ENCODE measurements around the gene ADAM19.

ADAM19 gene

DNA sequence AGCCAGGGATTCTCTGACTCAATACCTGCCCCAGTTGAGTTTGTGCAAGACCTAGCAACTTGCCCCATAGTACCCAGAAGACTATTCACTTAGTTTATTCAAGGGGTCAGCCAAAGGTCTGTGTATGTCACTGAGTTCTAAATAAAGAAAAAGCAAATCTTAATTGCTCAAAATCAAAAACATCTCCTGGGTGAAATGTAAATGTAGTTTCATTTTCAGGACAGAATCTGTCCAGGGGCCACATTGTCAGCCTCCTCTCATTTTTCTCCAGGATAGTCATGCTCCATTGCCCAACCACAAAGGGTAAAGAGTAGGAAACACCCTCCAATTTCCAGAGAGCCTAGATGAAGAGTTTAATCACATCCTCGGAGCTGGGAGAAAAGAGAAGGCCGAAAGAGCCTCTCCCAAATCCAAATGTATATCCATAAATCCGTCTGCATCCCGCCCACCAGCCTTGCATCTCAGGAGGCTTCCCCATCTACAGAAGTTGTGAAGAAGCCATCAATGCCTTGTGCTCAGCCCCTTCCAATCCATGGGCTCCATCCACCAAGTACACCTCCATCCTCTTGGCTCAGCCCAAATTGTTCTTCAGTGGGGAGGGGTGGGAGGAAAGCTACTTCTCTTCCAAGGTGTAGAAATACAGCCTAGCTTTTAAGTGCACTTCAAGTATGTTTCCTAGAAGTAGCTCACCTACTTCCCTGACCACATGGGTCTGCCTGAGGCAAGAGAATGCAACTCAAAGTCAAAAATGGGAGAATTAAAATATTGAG is 26.9 kb downstream of the ADAM19 start:
- H3K9ac ChIP-seq (ENCODE audit: low read length), result peak overlapping the region; percentile 46
- no peaks in the 10 kb centered on the region for H3K36me3 ChIP-seq (ENCODE audit: control insufficient read depth, insufficient read depth, low read length, severe bottlenecking)
- peak overlapping the region; percentile 64 for H3K4me3 ChIP-seq (ENCODE audit: low read length)
- peaks cover 50% of the 10 kb centered on the region for H3K4me1 ChIP-seq (ENCODE audit: control insufficient read depth, insufficient read depth, low read length)
- no peaks in the 10 kb centered on the region for H3K27me3 ChIP-seq (replicated peaks; ENCODE audit: control insufficient read depth, insufficient read depth, low read length)
- DNase-seq (ENCODE audit: low read depth), result peak; percentile 90
- H3K9me3 ChIP-seq (ENCODE audit: control insufficient read depth, low read length), result no peaks in the 10 kb centered on the region

DNA sequence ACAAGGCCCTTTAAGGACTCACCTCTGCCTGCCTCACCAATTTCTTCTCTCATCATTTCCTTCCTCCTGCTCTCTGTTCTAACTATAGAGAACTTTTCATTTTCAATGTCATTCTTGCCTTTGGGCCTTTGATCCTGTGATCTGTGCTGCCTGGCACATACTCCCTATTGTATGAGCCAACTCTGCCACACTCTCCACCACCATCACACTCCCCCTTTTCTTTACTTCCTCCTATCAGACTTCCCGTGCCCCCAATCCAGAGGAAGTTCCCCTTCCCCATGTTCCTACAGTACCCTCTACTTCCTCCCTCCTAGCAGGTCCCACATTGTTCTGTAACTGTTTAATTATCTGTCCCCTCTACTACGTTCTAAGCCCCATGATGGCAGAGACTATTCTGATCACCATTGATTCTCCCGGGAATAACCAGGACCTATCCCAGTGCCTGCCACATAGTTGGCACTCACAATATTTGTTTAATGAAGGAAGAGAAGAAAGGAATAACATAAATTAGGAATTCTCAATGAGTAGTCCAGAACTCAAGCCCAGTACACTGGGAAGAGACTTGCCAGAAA is 27.5 kb downstream of the ADAM19 start:
- no peaks in the 10 kb centered on the region for H3K36me3 ChIP-seq (ENCODE audit: control insufficient read depth, insufficient read depth, low read length, severe bottlenecking)
- H3K9me3 ChIP-seq (ENCODE audit: control insufficient read depth, low read length), result no peaks in the 10 kb centered on the region
- H3K27me3 ChIP-seq (replicated peaks; ENCODE audit: control insufficient read depth, insufficient read depth, low read length), result no peaks in the 10 kb centered on the region
- DNase-seq (ENCODE audit: low read depth), result no peak
- peaks cover 56% of the 10 kb centered on the region for H3K4me1 ChIP-seq (ENCODE audit: control insufficient read depth, insufficient read depth, low read length)
- H3K9ac ChIP-seq (ENCODE audit: low read length), result peak overlapping the region; percentile 1
- peak overlapping the region; percentile 9 for H3K4me3 ChIP-seq (ENCODE audit: low read length)

- no peak for DNase-seq (ENCODE audit: low read depth)
- H3K36me3 ChIP-seq (ENCODE audit: control insufficient read depth, insufficient read depth, low read length, severe bottlenecking), result no peaks in the 10 kb centered on the region
- H3K4me1 ChIP-seq (ENCODE audit: control insufficient read depth, insufficient read depth, low read length), result peaks cover 58% of the 10 kb centered on the region
- no peak overlapping the region for H3K9ac ChIP-seq (ENCODE audit: low read length)
- H3K4me3 ChIP-seq (ENCODE audit: low read length), result no peak overlapping the region
- H3K9me3 ChIP-seq (ENCODE audit: control insufficient read depth, low read length), result no peaks in the 10 kb centered on the region
- no peaks in the 10 kb centered on the region for H3K27me3 ChIP-seq (replicated peaks; ENCODE audit: control insufficient read depth, insufficient read depth, low read length)
Observed at GRCh38 chr5:157546456-157547100, 29.0 kb downstream of the ADAM19 start.

DNA sequence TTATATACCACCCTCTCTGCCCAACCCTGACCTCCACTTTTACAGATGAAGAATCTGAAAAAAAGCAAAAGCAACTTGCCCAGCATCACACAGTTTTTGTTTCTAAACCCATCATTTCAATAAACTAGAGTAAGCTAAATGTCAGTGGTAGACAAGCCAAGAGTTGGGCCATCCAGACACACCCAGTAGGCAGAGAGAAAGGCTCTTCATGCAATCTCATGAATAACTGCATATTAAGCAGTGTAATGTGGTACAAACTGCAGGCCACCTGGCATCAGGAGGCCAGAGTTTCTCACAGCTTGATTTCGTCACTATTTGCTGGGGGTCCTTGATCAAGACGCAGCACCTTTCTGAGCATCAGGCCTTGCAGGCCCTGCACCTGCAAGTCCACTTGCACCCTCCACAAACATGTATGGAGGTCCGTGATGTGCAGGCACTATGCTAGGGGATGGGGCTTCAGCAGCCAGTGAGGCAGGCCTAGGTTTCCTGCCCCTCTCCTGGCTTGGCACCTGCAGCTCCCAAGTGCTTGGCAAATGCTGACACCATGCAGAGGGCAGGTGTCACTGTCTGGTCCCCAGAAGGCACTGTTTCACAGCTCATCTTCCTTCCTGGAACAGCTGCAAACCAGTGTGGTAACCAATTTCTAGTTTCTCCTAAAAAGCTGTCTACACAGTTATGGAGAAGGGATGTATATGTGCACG is 29.8 kb downstream of the ADAM19 start:
- Histone ChIP-seq H3K4me1 (ENCODE audit: control insufficient read depth, insufficient read depth, low read length) (peaks cover 66% of the 10 kb centered on the region), H3K27me3 (replicated peaks; ENCODE audit: control insufficient read depth, insufficient read depth, low read length) (no peaks in the 10 kb centered on the region), H3K9ac (ENCODE audit: low read length) (no peak overlapping the region), H3K4me3 (ENCODE audit: low read length) (no peak overlapping the region), H3K9me3 (ENCODE audit: control insufficient read depth, low read length) (no peaks in the 10 kb centered on the region), H3K36me3 (ENCODE audit: control insufficient read depth, insufficient read depth, low read length, severe bottlenecking) (no peaks in the 10 kb centered on the region)
- no peak for DNase-seq (ENCODE audit: low read depth)

DNA sequence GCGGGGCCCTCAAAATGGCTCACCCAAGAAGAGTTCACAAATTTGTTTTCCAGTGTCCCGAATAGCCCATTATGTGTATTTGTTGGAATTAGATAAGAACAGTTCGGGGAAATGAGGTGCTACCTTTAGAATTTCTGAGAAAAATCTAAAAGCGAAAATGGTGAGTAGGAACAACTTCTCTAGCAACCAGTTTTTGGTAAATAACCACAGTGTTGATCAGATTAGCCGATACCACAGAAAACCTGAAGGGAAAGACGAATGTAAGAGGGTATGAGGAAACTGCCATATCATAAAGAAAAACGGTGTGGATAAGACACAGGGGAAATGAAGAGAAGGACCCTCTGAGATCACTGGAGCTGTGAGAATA is 31.0 kb downstream of the ADAM19 start:
- no peaks in the 10 kb centered on the region for H3K36me3 ChIP-seq (ENCODE audit: control insufficient read depth, insufficient read depth, low read length, severe bottlenecking)
- H3K27me3 ChIP-seq (replicated peaks; ENCODE audit: control insufficient read depth, insufficient read depth, low read length), result no peaks in the 10 kb centered on the region
- H3K9me3 ChIP-seq (ENCODE audit: control insufficient read depth, low read length), result no peaks in the 10 kb centered on the region
- no peak for DNase-seq (ENCODE audit: low read depth)
- no peak overlapping the region for H3K4me3 ChIP-seq (ENCODE audit: low read length)
- H3K4me1 ChIP-seq (ENCODE audit: control insufficient read depth, insufficient read depth, low read length), result peaks cover 69% of the 10 kb centered on the region
- H3K9ac ChIP-seq (ENCODE audit: low read length), result no peak overlapping the region

GRCh38 chr5:157543825-157544622 is 31.6 kb downstream of the ADAM19 start:
- peak; percentile 69 for DNase-seq (ENCODE audit: low read depth)
- H3K9me3 ChIP-seq (ENCODE audit: control insufficient read depth, low read length), result no peaks in the 10 kb centered on the region
- H3K27me3 ChIP-seq (replicated peaks; ENCODE audit: control insufficient read depth, insufficient read depth, low read length), result no peaks in the 10 kb centered on the region
- H3K9ac ChIP-seq (ENCODE audit: low read length), result no peak overlapping the region
- no peak overlapping the region for H3K4me3 ChIP-seq (ENCODE audit: low read length)
- H3K4me1 ChIP-seq (ENCODE audit: control insufficient read depth, insufficient read depth, low read length), result peaks cover 64% of the 10 kb centered on the region
- no peaks in the 10 kb centered on the region for H3K36me3 ChIP-seq (ENCODE audit: control insufficient read depth, insufficient read depth, low read length, severe bottlenecking)

- peaks cover 50% of the 10 kb centered on the region for H3K4me1 ChIP-seq (ENCODE audit: control insufficient read depth, insufficient read depth, low read length)
- DNase-seq (ENCODE audit: low read depth), result no peak
- H3K27me3 ChIP-seq (replicated peaks; ENCODE audit: control insufficient read depth, insufficient read depth, low read length), result no peaks in the 10 kb centered on the region
Observed at GRCh38 chr5:157542282-157543000, 33.1 kb downstream of the ADAM19 start.

DNA sequence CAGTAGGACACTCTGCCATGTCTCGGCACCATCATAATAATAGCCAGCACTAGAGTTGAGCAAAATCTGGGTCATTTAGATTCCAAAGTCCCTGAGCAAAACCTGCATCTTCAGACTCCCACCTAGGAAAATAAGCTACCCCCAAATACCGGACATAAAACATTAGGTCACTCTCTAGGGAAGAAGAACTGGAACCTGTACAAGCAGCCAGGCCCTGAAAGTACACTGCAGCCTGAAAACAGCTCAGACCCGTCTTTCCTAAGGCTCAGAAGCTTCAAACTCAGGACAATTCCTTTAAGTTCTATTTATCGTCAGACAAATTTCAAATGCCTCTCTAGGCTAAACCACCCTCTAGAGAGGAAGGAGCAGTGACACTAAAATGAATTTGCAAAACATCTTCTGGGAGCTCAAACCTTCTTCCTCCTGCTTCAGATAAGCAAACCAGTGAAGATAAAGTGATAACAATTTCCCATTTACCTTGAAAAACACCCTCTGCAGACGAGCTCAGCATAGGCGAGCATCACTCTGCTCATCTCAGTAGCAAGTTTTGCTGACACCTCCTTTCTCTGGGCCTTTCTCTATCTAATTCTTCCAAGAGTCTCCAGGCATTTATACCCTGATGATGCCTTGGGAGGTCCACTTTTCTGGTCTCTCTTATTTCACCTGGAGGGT is 34.0 kb downstream of the ADAM19 start:
- peak overlapping the region; percentile 51 for H3K9ac ChIP-seq (ENCODE audit: low read length)
- H3K27me3 ChIP-seq (replicated peaks; ENCODE audit: control insufficient read depth, insufficient read depth, low read length), result no peaks in the 10 kb centered on the region
- peak overlapping the region; percentile 33 for H3K4me3 ChIP-seq (ENCODE audit: low read length)
- H3K4me1 ChIP-seq (ENCODE audit: control insufficient read depth, insufficient read depth, low read length), result peaks cover 42% of the 10 kb centered on the region
- H3K36me3 ChIP-seq (ENCODE audit: control insufficient read depth, insufficient read depth, low read length, severe bottlenecking), result no peaks in the 10 kb centered on the region
- no peaks in the 10 kb centered on the region for H3K9me3 ChIP-seq (ENCODE audit: control insufficient read depth, low read length)
- DNase-seq (ENCODE audit: low read depth), result no peak

More at GRCh38 chr5:157542282-157543000, 33.1 kb downstream of the ADAM19 start:
- Histone ChIP-seq H3K9me3 (ENCODE audit: control insufficient read depth, low read length) (no peaks in the 10 kb centered on the region), H3K4me3 (ENCODE audit: low read length) (no peak overlapping the region), H3K9ac (ENCODE audit: low read length) (no peak overlapping the region), H3K36me3 (ENCODE audit: control insufficient read depth, insufficient read depth, low read length, severe bottlenecking) (no peaks in the 10 kb centered on the region)

DNA sequence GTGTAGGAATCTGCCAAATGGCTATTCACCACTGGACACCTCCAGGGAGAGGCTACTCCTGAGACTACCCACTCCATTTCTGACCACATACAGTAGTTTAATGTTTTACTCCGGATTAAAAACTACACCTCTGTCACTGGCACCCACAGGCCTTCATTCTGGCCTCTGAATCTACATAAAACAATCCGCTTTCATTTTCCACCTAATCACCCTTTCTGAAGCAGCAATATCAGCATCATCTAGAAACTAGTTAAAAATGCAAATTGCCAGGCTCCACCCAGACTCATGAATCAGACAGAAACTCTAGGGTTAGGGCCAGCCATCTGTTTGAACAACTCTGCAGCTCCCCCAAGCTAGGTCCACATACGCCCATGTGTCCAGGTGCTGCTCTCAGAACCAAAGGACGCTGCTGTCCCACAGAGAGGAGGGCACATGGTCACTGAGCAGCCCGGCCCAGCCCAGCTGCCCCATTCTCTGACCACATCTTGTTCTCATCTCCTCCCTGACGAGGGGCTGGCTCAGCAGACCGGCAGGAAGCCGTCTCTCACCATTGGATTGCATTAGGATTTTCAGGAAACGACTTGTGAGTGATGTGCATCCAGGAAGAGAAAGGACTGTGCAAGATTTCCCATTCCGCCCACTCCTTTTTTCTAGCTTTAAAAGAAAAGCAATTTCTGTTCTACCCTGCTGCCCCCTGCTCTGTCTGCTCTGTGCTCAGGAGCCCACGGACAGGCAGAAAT is 34.7 kb downstream of the ADAM19 start:
- Histone ChIP-seq H3K4me3 (ENCODE audit: low read length) (peak overlapping the region; percentile 33), H3K36me3 (ENCODE audit: control insufficient read depth, insufficient read depth, low read length, severe bottlenecking) (no peaks in the 10 kb centered on the region)

More for the DNA sequence above, 34.7 kb downstream of the ADAM19 start:
- Histone ChIP-seq H3K9me3 (ENCODE audit: control insufficient read depth, low read length) (no peaks in the 10 kb centered on the region), H3K27me3 (replicated peaks; ENCODE audit: control insufficient read depth, insufficient read depth, low read length) (no peaks in the 10 kb centered on the region), H3K9ac (ENCODE audit: low read length) (peak overlapping the region; percentile 51), H3K4me1 (ENCODE audit: control insufficient read depth, insufficient read depth, low read length) (peaks cover 36% of the 10 kb centered on the region)
- peak; percentile 68 for DNase-seq (ENCODE audit: low read depth)
